ENCODE results near the gene PEAK3. TPM values are rescaled to one million over a fixed set of nuclear protein-coding genes. Genes with fewer than 3 reads are reported as not detected.
A peak's percentile ranks its signal among the peaks of the same experiment; 100 is the strongest.

Gene PEAK3
- total RNA-seq, 1 donor from 2014 or later: 4.5 TPM

GRCh38 chr19:2235381-2236063 lies 46.5 kb downstream of the PEAK3 start:
- Histone ChIP-seq H3K27ac (peak overlapping the region; percentile 99), H3K4me3 (peak overlapping the region; percentile 90), H3K27me3 (no peaks in the 10 kb centered on the region), H3K36me3 (peaks cover 25% of the 10 kb centered on the region), H3K9me3 (no peaks in the 10 kb centered on the region), H3K4me1 (peaks cover 39% of the 10 kb centered on the region)
- peak; percentile 80 for DNase-seq
- peak; percentile 34 for ATAC-seq
- no peak for TF ChIP-seq CTCF (IDR thresholded peaks at IDR 0.05)
- intact Hi-C loops (cut with DNase I): loop anchor here (5.0 kb wide), 1 partner anchor 37 kb away; no protein-coding TSS in a partner anchor

GRCh38 chr19:2234996-2235380 lies 47.0 kb downstream of the PEAK3 start:
- Histone ChIP-seq H3K9me3 (no peaks in the 10 kb centered on the region), H3K36me3 (peaks cover 31% of the 10 kb centered on the region), H3K4me1 (peaks cover 34% of the 10 kb centered on the region), H3K27ac (peak overlapping the region; percentile 99), H3K27me3 (no peaks in the 10 kb centered on the region), H3K4me3 (peak overlapping the region; percentile 90)
- DNase-seq (no peak), ATAC-seq (no peak)
- no peak for TF ChIP-seq CTCF (IDR thresholded peaks at IDR 0.05)
- intact Hi-C loops (cut with DNase I): loop anchor here (5.0 kb wide), 1 partner anchor 37 kb away; no protein-coding TSS in a partner anchor

GRCh38 chr19:2233601-2234280 lies 48.2 kb downstream of the PEAK3 start:
- H3K9me3 ChIP-seq: no peaks in the 10 kb centered on the region
- intact Hi-C loops (cut with DNase I): no loop called here
- DNase-seq (no peak), ATAC-seq (no peak)
- no peak for TF ChIP-seq CTCF (IDR thresholded peaks at IDR 0.05)
- peaks cover 42% of the 10 kb centered on the region for H3K36me3 ChIP-seq
- H3K4me3 ChIP-seq: no peak overlapping the region
- no peaks in the 10 kb centered on the region for H3K27me3 ChIP-seq
- peaks cover 24% of the 10 kb centered on the region for H3K4me1 ChIP-seq
- no peak overlapping the region for H3K27ac ChIP-seq

GRCh38 chr19:2232286-2233151 lies 49.5 kb downstream of the PEAK3 start:
- no peak for TF ChIP-seq CTCF (IDR thresholded peaks at IDR 0.05)
- ATAC-seq (no peak), DNase-seq (no peak)
- peaks cover 11% of the 10 kb centered on the region for H3K4me1 ChIP-seq
- intact Hi-C loops (cut with DNase I): no loop called here
- H3K4me3 ChIP-seq: no peak overlapping the region
- H3K36me3 ChIP-seq: peaks cover 50% of the 10 kb centered on the region
- H3K9me3 ChIP-seq: no peaks in the 10 kb centered on the region
- H3K27ac ChIP-seq: no peak overlapping the region
- no peaks in the 10 kb centered on the region for H3K27me3 ChIP-seq

GRCh38 chr19:2231621-2232221 lies 50.3 kb downstream of the PEAK3 start:
- Histone ChIP-seq H3K36me3 (peaks cover 55% of the 10 kb centered on the region), H3K4me3 (no peak overlapping the region), H3K27me3 (no peaks in the 10 kb centered on the region), H3K4me1 (peaks cover 7% of the 10 kb centered on the region), H3K9me3 (no peaks in the 10 kb centered on the region), H3K27ac (no peak overlapping the region)
- TF ChIP-seq CTCF (IDR thresholded peaks at IDR 0.05): no peak
- intact Hi-C loops (cut with DNase I): no loop called here
- no peak for DNase-seq
- no peak for ATAC-seq
